ENCODE data around the gene CLIP3. TPM values are rescaled to one million over a fixed set of nuclear protein-coding genes. Genes with fewer than 3 reads are reported as not detected.

The CLIP3 gene
- total and polyA plus RNA-seq, 9 of the 15 experiments (the other 6 are each of a cell fraction or from before 2014, with no cell fraction given) = 0.01 to 0.50 (median 0.15) TPM; not detected in 1

DNA sequence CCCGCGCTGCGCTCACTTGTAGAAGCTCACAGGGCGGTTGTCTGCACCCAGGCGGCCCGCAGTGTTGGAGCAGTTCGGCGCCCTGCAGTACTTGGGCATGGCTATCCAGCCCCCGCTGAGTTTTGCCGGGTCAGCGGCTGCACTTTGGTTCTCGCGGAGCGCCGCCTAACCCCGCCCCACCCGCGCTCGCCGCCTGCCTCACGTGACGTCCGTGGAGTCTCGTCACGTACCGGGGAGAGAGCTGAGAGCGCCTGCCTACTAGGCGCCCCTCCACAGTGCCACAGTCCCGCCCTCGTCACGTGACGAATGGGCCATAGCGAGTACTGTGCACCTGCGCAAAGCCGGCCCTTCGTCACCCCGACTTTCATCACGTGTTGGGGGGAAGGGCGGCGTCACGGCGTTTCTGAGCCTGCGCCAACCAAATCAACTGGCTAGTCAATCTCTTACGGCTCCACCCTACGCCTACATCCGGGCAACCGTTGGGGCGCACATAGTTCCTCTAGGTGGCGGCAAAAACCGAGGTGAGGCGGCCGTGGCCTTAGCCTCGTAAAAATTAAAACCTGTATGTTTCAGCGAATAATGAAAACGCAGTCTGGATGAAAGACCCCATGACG, 21.6 kb upstream of the CLIP3 start, which contains the start of gene THAP8 (continued):
- TF ChIP-seq, protein P1, sequence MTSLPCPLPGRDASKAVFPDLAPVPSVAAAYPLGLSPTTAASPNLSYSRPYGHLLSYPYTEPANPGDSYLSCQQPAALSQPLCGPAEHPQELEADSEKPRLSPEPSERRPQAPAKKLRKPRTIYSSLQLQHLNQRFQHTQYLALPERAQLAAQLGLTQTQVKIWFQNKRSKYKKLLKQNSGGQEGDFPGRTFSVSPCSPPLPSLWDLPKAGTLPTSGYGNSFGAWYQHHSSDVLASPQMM (CRISPR knock-in tag; IDR thresholded peaks at IDR 0.05) = no peak
- TF ChIP-seq TBL1XR1 (IDR thresholded peaks at IDR 0.05; ENCODE audit: low read length in 2 of 2) (no peak; a peak in 1 of 4 replicates), SRSF1 (IDR thresholded peaks at IDR 0.05; ENCODE audit: low read depth, low read length) (no peak), ELF1 (tag; IDR thresholded peaks at IDR 0.05) (no peak), PTTG1 (tag; IDR thresholded peaks at IDR 0.05; ENCODE audit: low read depth) (no peak), MCM5 (IDR thresholded peaks at IDR 0.05; ENCODE audit: low read depth) (no peak), CBX5 (IDR thresholded peaks at IDR 0.05; ENCODE audit: borderline replicate concordance, low read depth) (no peak), ZNF184 (CRISPR knock-in tag; IDR thresholded peaks at IDR 0.05) (no peak), JUN (IDR thresholded peaks at IDR 0.05; ENCODE audit: borderline replicate concordance, low read depth, low read length) (peak; percentile 89), JUN (CRISPR knock-in tag; IDR thresholded peaks at IDR 0.05; ENCODE audit: borderline replicate concordance) (no peak), IRF2 (CRISPR knock-in tag; IDR thresholded peaks at IDR 0.05) (no peak)
- TF ChIP-seq, protein P2, sequence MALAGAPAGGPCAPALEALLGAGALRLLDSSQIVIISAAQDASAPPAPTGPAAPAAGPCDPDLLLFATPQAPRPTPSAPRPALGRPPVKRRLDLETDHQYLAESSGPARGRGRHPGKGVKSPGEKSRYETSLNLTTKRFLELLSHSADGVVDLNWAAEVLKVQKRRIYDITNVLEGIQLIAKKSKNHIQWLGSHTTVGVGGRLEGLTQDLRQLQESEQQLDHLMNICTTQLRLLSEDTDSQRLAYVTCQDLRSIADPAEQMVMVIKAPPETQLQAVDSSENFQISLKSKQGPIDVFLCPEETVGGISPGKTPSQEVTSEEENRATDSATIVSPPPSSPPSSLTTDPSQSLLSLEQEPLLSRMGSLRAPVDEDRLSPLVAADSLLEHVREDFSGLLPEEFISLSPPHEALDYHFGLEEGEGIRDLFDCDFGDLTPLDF (CRISPR knock-in tag; IDR thresholded peaks at IDR 0.05) = no peak
- TF ChIP-seq, protein P3, sequence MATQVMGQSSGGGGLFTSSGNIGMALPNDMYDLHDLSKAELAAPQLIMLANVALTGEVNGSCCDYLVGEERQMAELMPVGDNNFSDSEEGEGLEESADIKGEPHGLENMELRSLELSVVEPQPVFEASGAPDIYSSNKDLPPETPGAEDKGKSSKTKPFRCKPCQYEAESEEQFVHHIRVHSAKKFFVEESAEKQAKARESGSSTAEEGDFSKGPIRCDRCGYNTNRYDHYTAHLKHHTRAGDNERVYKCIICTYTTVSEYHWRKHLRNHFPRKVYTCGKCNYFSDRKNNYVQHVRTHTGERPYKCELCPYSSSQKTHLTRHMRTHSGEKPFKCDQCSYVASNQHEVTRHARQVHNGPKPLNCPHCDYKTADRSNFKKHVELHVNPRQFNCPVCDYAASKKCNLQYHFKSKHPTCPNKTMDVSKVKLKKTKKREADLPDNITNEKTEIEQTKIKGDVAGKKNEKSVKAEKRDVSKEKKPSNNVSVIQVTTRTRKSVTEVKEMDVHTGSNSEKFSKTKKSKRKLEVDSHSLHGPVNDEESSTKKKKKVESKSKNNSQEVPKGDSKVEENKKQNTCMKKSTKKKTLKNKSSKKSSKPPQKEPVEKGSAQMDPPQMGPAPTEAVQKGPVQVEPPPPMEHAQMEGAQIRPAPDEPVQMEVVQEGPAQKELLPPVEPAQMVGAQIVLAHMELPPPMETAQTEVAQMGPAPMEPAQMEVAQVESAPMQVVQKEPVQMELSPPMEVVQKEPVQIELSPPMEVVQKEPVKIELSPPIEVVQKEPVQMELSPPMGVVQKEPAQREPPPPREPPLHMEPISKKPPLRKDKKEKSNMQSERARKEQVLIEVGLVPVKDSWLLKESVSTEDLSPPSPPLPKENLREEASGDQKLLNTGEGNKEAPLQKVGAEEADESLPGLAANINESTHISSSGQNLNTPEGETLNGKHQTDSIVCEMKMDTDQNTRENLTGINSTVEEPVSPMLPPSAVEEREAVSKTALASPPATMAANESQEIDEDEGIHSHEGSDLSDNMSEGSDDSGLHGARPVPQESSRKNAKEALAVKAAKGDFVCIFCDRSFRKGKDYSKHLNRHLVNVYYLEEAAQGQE (IDR thresholded peaks at IDR 0.05; ENCODE audit: borderline replicate concordance) = peak; percentile 97
- TF ChIP-seq, protein P3 (CRISPR knock-in tag; IDR thresholded peaks at IDR 0.05; ENCODE audit: low read depth) = no peak
- TF ChIP-seq, protein P4, sequence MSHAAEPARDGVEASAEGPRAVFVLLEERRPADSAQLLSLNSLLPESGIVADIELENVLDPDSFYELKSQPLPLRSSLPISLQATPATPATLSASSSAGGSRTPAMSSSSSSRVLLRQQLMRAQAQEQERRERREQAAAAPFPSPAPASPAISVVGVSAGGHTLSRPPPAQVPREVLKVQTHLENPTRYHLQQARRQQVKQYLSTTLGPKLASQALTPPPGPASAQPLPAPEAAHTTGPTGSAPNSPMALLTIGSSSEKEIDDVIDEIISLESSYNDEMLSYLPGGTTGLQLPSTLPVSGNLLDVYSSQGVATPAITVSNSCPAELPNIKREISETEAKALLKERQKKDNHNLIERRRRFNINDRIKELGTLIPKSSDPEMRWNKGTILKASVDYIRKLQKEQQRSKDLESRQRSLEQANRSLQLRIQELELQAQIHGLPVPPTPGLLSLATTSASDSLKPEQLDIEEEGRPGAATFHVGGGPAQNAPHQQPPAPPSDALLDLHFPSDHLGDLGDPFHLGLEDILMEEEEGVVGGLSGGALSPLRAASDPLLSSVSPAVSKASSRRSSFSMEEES (CRISPR knock-in tag; IDR thresholded peaks at IDR 0.05) = peak; percentile 100

Data from K562 (cell line).